OCI-M2 (cell line): Measurements from ENCODE around the gene DUSP12.
A peak's percentile ranks its signal among the peaks of the same experiment; 100 is the strongest.
"Not testable (repeated sequence)": the region's sequence is repeated elsewhere in the genome, so short reads cannot be mapped to it uniquely, and the experiment has no call there.

Source experiments
- DNase-seq: peaks from one replicate; lab custom pipeline; 2025; ENCODE audit not compliant: unreplicated experiment; lab: John Stamatoyannopoulos, UW

DUSP12 gene

GRCh38 chr1:161749509-161750407, at the start of gene DUSP12:
TSS of gene DUSP12 (plus strand) at chr1:161749786. CDS start at chr1:161749802, 16 bp downstream.
- peak; percentile 80 for DNase-seq

- DNase-seq, result no peak
These were observed 47.3 kb upstream of the DUSP12 start for GRCh38 chr1:161702250-161702649.

GRCh38 chr1:161705537-161705936, 44.0 kb upstream of the DUSP12 start:
- no peak for DNase-seq

GRCh38 chr1:161706113-161706481, 43.5 kb upstream of the DUSP12 start:
- DNase-seq, result no peak

GRCh38 chr1:161706482-161707347, 42.9 kb upstream of the DUSP12 start, which contains the start of gene FCRLA:
TSS of gene FCRLA (plus strand) at chr1:161707229. CDS start at chr1:161707265, 36 bp downstream.
- no peak for DNase-seq

- DNase-seq, result no peak
These were observed 42.1 kb upstream of the DUSP12 start for GRCh38 chr1:161707503-161707902.

GRCh38 chr1:161709373-161709772, 40.2 kb upstream of the DUSP12 start:
- no peak for DNase-seq

- DNase-seq, result no peak
These were observed 39.0 kb upstream of the DUSP12 start for GRCh38 chr1:161710560-161710959.

- DNase-seq, result no peak
These were observed 30.8 kb upstream of the DUSP12 start for GRCh38 chr1:161718559-161719324.

- DNase-seq, result no peak
These were observed 30.3 kb upstream of the DUSP12 start for GRCh38 chr1:161719325-161719611.

GRCh38 chr1:161720422-161720821, 29.2 kb upstream of the DUSP12 start:
- DNase-seq, result no peak

GRCh38 chr1:161720956-161721737, 28.4 kb upstream of the DUSP12 start, which contains the start of gene FCRLB:
TSS of gene FCRLB (plus strand) at chr1:161721544. CDS start at chr1:161722673, 1,129 bp downstream.
- DNase-seq, result no peak

- no peak for DNase-seq
These were observed 27.7 kb upstream of the DUSP12 start for GRCh38 chr1:161721738-161722343.

GRCh38 chr1:161722406-161722805, 27.2 kb upstream of the DUSP12 start:
- no peak for DNase-seq

GRCh38 chr1:161723459-161724141, 26.0 kb upstream of the DUSP12 start:
- no peak for DNase-seq

GRCh38 chr1:161725258-161725907, 24.2 kb upstream of the DUSP12 start:
- not testable (repeated sequence) for DNase-seq

GRCh38 chr1:161725908-161726472, 23.6 kb upstream of the DUSP12 start:
- DNase-seq, result no peak

- DNase-seq, result no peak
These were observed 22.9 kb upstream of the DUSP12 start for GRCh38 chr1:161726473-161727255.
